Measurements from ENCODE around the gene OLFML2A.

DNA sequence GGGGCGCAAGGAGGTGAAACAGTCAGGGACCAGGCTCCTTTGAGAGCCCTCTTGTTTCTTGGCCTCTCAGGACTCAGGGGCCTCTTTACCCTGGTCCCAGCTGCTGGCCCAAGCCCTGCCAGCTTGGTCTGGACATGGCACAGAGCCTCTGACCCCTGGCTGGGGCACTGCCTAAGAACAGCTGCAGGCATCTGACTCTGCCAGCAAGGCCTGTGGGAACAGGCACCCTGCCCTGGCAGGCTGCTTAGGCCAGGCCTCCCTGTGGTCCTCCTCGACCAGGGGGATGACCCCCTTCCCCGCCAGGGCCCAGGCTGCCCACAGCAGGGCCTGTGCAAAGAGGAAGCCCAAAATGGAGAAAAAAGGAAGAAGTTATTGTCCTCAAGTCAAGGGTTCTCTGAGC lies 25.5 kb downstream of the OLFML2A start:
- TF ChIP-seq, protein P1, sequence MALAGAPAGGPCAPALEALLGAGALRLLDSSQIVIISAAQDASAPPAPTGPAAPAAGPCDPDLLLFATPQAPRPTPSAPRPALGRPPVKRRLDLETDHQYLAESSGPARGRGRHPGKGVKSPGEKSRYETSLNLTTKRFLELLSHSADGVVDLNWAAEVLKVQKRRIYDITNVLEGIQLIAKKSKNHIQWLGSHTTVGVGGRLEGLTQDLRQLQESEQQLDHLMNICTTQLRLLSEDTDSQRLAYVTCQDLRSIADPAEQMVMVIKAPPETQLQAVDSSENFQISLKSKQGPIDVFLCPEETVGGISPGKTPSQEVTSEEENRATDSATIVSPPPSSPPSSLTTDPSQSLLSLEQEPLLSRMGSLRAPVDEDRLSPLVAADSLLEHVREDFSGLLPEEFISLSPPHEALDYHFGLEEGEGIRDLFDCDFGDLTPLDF (CRISPR knock-in tag; IDR thresholded peaks at IDR 0.05): no peak
- no peak for TF ChIP-seq POLR2A (IDR thresholded peaks at IDR 0.05; ENCODE audit: insufficient read depth in 1 of 2, low read depth in 2 of 2, low read length in 2 of 2)
- TF ChIP-seq FOXM1 (CRISPR knock-in tag; IDR thresholded peaks at IDR 0.05): no peak
- TF ChIP-seq SMAD3 (CRISPR knock-in tag; IDR thresholded peaks at IDR 0.05): no peak
- TF ChIP-seq CTCF (CRISPR knock-in tag; IDR thresholded peaks at IDR 0.05): no peak
- TF ChIP-seq ZNF546 (CRISPR knock-in tag; conservative IDR thresholded peaks at IDR 0.05): no peak
- no peak for TF ChIP-seq TEAD3 (CRISPR knock-in tag; optimal IDR thresholded peaks at IDR 0.05; ENCODE audit: borderline replicate concordance)

Data from HepG2 (cell line).